Keratinocyte (primary cell): ENCODE measurements around the gene TKFC. TPM values are rescaled to one million over a fixed set of nuclear protein-coding genes. Genes with fewer than 3 reads are reported as not detected.

Experiments used
- DNase-seq: peaks from one replicate; pipeline ENCODE4 v3.0.0-alpha.2; 2011; ENCODE audit warnings: low read depth, missing footprints, low spot score
- FAIRE-seq: peaks from 2 replicates; lab custom pipeline; 2011; peaks lifted over from hg19 to GRCh38; lab: Jason Lieb, UNC
- H2AFZ ChIP-seq: 2 replicates; pipeline ENCODE4 v1.6.0; 2012; ENCODE audit warnings: low read length, control low read depth, inconsistent platforms; ENCODE audit not compliant: control insufficient read depth
- H3K27ac ChIP-seq: 2 replicates; pipeline ENCODE4 v1.5.1; 2011; ENCODE audit warnings: low read length; ENCODE audit not compliant: control insufficient read depth, insufficient read depth
- H3K27me3 ChIP-seq: 3 replicates; pipeline ENCODE4 v1.6.0; 2011; ENCODE audit warnings: low read length; ENCODE audit not compliant: control insufficient read depth, insufficient read depth; ENCODE audit errors: extremely low read depth
- H3K36me3 ChIP-seq, 2 experiments: 2 replicates in 1 of 2; 3 replicates in 1 of 2; pipeline ENCODE4 v1.5.1; 2011; ENCODE audit warnings: low read length in 2 of 2, mild to moderate bottlenecking in 1 of 2; ENCODE audit not compliant: control insufficient read depth in 2 of 2, insufficient read depth in 2 of 2; ENCODE audit errors: extremely low read depth in 1 of 2
- H3K4me1 ChIP-seq: 3 replicates; pipeline ENCODE4 v1.5.1; 2011; ENCODE audit warnings: low read length; ENCODE audit not compliant: control insufficient read depth, insufficient read depth; ENCODE audit errors: extremely low read depth
- H3K4me2 ChIP-seq: 3 replicates; pipeline ENCODE4 v1.6.0; 2011; ENCODE audit warnings: low read depth, low read length; ENCODE audit not compliant: control insufficient read depth, insufficient read depth; ENCODE audit errors: extremely low read depth
- H3K4me3 ChIP-seq, 3 experiments: fragments of 200-600 bp in 1 of 3; sonication (generic) in 1 of 3; 2 replicates in 2 of 3; 3 replicates in 1 of 3; pipeline ENCODE4 v1.5.1; 2011 to 2016; ENCODE audit warnings: low read length in 3 of 3, mild to moderate bottlenecking in 3 of 3, control low read depth in 2 of 3, inconsistent platforms in 1 of 3, low read depth in 1 of 3, mixed read lengths in 1 of 3, mixed run types in 1 of 3, moderate library complexity in 1 of 3; ENCODE audit not compliant: control insufficient read depth in 2 of 3, insufficient read depth in 2 of 3; ENCODE audit errors: extremely low read depth in 1 of 3
- H3K79me2 ChIP-seq: 2 replicates; pipeline ENCODE4 v1.6.0; 2012; ENCODE audit warnings: low read length; ENCODE audit not compliant: control insufficient read depth, insufficient read depth
- H3K9ac ChIP-seq: 3 replicates; pipeline ENCODE4 v1.6.0; 2011; ENCODE audit warnings: low read length; ENCODE audit not compliant: control insufficient read depth, insufficient read depth; ENCODE audit errors: extremely low read depth
- H3K9me1 ChIP-seq: 3 replicates; pipeline ENCODE4 v1.6.0; 2011; ENCODE audit warnings: low read length; ENCODE audit not compliant: control insufficient read depth, insufficient read depth; ENCODE audit errors: extremely low read depth
- H3K9me3 ChIP-seq: 2 replicates; pipeline ENCODE4 v1.5.1; 2012; ENCODE audit warnings: low read depth, low read length; ENCODE audit not compliant: control insufficient read depth
- H4K20me1 ChIP-seq: 3 replicates; pipeline ENCODE4 v1.6.0; 2011; ENCODE audit warnings: low read length; ENCODE audit not compliant: control insufficient read depth, insufficient read depth; ENCODE audit errors: extremely low read depth
- EZH2 ChIP-seq: IDR thresholded peaks from one replicate; pipeline ENCODE4 v1.6.1; 2012; ENCODE audit warnings: inconsistent platforms, mild to moderate bottlenecking, low read length, moderate library complexity
- dilution Hi-C: fragments of 300-500 bp; cut with MboI; formaldehyde crosslinking; loops from one replicate; pipeline ENCODE4 v1.7.0; 2020; ENCODE audit warnings: low sequenced_read_pairs; ENCODE audit not compliant: extremely low pct_ligation_motif_present
- polyA plus RNA-seq, 5 experiments: library from polyadenylated mRNA; depleted of rRNA in 3 of 5; stranded (reverse) in 3 of 5; stranded (forward) in 1 of 5; unstranded in 1 of 5; fragments of >200 nt; gene quantifications; 1 replicate in 1 of 5; 2 replicates in 3 of 5; 3 replicates in 1 of 5; pipeline versions ENCODE4 v1.2.1 to v1.2.3, GENCODE V29; 2011 to 2012; ENCODE audit warnings: missing spikeins in 2 of 5, low read depth in 1 of 5, low replicate concordance in 1 of 5
- TF ChIP-seq, protein P1 (sequence below), 3 experiments: IDR thresholded peaks in 1 of 3; conservative IDR thresholded peaks in 1 of 3; optimal IDR thresholded peaks in 1 of 3; 2 replicates in 2 of 3; 3 replicates in 1 of 3; pipeline versions ENCODE3 to v1.5.1; 2011; ENCODE audit warnings: low read length in 3 of 3, mild to moderate bottlenecking in 3 of 3, moderate library complexity in 2 of 3, control low read depth in 1 of 3, inconsistent platforms in 1 of 3; ENCODE audit not compliant: insufficient read depth in 2 of 3; ENCODE audit errors: extremely low read depth in 1 of 3

The TKFC gene
- polyA plus RNA-seq, 1 donor (not counting 4 experiments of a cell fraction or from before 2014, with no cell fraction given): 15.4 TPM

- no peak for TF ChIP-seq EZH2
- TF ChIP-seq, protein P1, sequence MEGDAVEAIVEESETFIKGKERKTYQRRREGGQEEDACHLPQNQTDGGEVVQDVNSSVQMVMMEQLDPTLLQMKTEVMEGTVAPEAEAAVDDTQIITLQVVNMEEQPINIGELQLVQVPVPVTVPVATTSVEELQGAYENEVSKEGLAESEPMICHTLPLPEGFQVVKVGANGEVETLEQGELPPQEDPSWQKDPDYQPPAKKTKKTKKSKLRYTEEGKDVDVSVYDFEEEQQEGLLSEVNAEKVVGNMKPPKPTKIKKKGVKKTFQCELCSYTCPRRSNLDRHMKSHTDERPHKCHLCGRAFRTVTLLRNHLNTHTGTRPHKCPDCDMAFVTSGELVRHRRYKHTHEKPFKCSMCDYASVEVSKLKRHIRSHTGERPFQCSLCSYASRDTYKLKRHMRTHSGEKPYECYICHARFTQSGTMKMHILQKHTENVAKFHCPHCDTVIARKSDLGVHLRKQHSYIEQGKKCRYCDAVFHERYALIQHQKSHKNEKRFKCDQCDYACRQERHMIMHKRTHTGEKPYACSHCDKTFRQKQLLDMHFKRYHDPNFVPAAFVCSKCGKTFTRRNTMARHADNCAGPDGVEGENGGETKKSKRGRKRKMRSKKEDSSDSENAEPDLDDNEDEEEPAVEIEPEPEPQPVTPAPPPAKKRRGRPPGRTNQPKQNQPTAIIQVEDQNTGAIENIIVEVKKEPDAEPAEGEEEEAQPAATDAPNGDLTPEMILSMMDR (optimal IDR thresholded peaks at IDR 0.05 in 1 of 3, IDR thresholded peaks at IDR 0.05 in 1 of 3, conservative IDR thresholded peaks at IDR 0.05 in 1 of 3; ENCODE audit: extremely low read depth in 1 of 3, insufficient read depth in 2 of 3, low read length in 3 of 3): no peak
- FAIRE-seq: no peak
These were observed 22.3 kb upstream of the TKFC start for GRCh38 chr11:61310749-61311148.

GRCh38 chr11:61315260-61315659 lies 17.8 kb upstream of the TKFC start:
- H3K27me3 ChIP-seq: no peaks in the 10 kb centered on the region
- no peak overlapping the region for H3K27ac ChIP-seq
- no peaks in the 10 kb centered on the region for H3K9me3 ChIP-seq
- no peaks in the 10 kb centered on the region for H3K9me1 ChIP-seq
- peak; percentile 26 for FAIRE-seq
- no peak overlapping the region for H3K4me2 ChIP-seq
- H4K20me1 ChIP-seq: no peaks in the 10 kb centered on the region
- DNase-seq: no peak
- H3K79me2 ChIP-seq: no peaks in the 10 kb centered on the region
- H3K4me1 ChIP-seq: peaks cover 4% of the 10 kb centered on the region
- TF ChIP-seq, protein P1 (optimal IDR thresholded peaks at IDR 0.05 in 1 of 3, IDR thresholded peaks at IDR 0.05 in 1 of 3, conservative IDR thresholded peaks at IDR 0.05 in 1 of 3; ENCODE audit: extremely low read depth in 1 of 3, insufficient read depth in 2 of 3, low read length in 3 of 3): no peak
- no peak for TF ChIP-seq EZH2
- H2AFZ ChIP-seq: no peak overlapping the region
- no peak overlapping the region for H3K4me3 ChIP-seq
- dilution Hi-C loops: no loop called here
- H3K36me3 ChIP-seq: peaks cover 42 to 50% of the 10 kb centered on the region in 2 experiments
- H3K9ac ChIP-seq: no peak overlapping the region

More at GRCh38 chr11:61310749-61311148, 22.3 kb upstream of the TKFC start:
- DNase-seq: no peak
- no peaks in the 10 kb centered on the region for H3K27me3 ChIP-seq
- H4K20me1 ChIP-seq: peaks cover 8% of the 10 kb centered on the region
- no peaks in the 10 kb centered on the region for H3K79me2 ChIP-seq
- dilution Hi-C loops: no loop called here
- no peak overlapping the region for H3K4me2 ChIP-seq
- peaks cover 68 to 69% of the 10 kb centered on the region in 2 experiments for H3K36me3 ChIP-seq
- H3K27ac ChIP-seq: no peak overlapping the region
- no peak overlapping the region for H2AFZ ChIP-seq
- H3K9me1 ChIP-seq: no peaks in the 10 kb centered on the region
- H3K9ac ChIP-seq: no peak overlapping the region
- peaks cover 4% of the 10 kb centered on the region for H3K4me1 ChIP-seq
- no peaks in the 10 kb centered on the region for H3K9me3 ChIP-seq
- H3K4me3 ChIP-seq: no peak overlapping the region
